Dendritic cell treated with granulocyte-macrophage colony-stimulating factor and Interleukin-4, amounts not matched to agents 40 ng/mL and 50 ng/mL, for 4 days (primary cell): ENCODE data around the gene OBSL1.
A peak's percentile ranks its signal among the peaks of the same experiment; 100 is the strongest.

ENCODE experiments used
- H3K27ac Mint-ChIP-seq: one replicate; pipeline ENCODE4 v1.8.0; 2022; ENCODE audit warnings: mild to moderate bottlenecking, mixed read lengths
- H3K27me3 Mint-ChIP-seq: one replicate; pipeline ENCODE4 v1.8.0; 2022; ENCODE audit warnings: mild to moderate bottlenecking, mixed read lengths
- H3K36me3 Mint-ChIP-seq: one replicate; pipeline ENCODE4 v1.8.0; 2022; ENCODE audit warnings: low read depth, mixed read lengths
- H3K4me1 Mint-ChIP-seq: one replicate; pipeline ENCODE4 v1.8.0; 2022; ENCODE audit warnings: low read depth, mixed read lengths
- H3K4me3 Mint-ChIP-seq: one replicate; pipeline ENCODE4 v1.8.0; 2022; ENCODE audit warnings: mild to moderate bottlenecking, moderate library complexity, mixed read lengths
- H3K9me3 Mint-ChIP-seq: one replicate; pipeline ENCODE4 v1.8.0; 2022; ENCODE audit warnings: mixed read lengths
- intact Hi-C: fragments of 100-400 bp; cut with micrococcal nuclease; formaldehyde crosslinking; loops from one replicate; pipeline ENCODE4 v1.15.0; 2022

Gene OBSL1

DNA sequence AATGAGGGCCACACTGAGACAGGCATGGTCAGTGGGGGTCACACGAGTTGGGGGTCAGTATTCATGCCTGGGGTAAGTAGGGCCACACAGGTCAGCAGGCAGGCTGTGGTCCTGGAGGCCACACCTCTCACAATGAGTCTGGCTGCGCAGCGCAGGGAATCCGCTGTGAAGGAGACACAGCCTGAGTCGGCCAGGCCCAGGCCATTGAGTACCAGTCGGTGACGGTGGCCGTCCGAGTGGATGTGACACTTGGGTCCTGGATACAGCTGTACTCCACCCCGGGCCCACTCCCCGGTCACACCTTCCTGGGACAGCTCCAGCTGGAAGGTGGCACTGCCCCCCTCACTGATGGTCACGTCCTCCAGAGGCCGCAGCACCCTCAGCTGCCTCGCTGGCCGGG, 17.0 kb downstream of the OBSL1 start:
- Mint-ChIP-seq H3K4me3 (no peak overlapping the region), H3K36me3 (no peaks in the 10 kb centered on the region), H3K9me3 (no peaks in the 10 kb centered on the region), H3K4me1 (peaks cover 8% of the 10 kb centered on the region), H3K27ac (no peak overlapping the region), H3K27me3 (peaks cover 54% of the 10 kb centered on the region)
- intact Hi-C loops = no loop called here

DNA sequence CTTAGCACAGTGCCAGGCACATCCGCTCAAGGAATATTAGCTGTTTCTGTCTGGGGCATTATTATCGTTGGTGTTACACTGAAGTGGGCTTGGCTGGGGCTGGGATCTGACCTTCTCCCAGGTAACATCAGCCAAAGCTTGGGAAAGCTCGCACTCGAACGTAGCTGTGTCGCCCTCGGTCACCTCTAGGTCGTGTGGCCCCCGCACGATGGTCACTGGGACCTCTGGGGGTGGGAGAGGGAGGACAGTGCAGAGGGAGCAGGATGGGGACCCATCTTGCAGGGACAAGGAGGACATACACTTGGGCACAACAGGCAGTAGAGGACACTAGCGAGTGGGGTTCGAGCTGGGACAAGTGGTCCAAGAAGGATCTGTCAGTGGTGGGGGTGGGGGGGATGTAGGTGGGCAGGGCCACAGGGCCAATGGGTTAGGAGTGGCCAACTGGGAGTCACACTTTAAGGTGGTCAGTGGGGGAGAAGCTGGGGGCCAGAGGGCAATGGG, 17.8 kb downstream of the OBSL1 start:
- no peaks in the 10 kb centered on the region for H3K36me3 Mint-ChIP-seq
- no peak overlapping the region for H3K27ac Mint-ChIP-seq
- intact Hi-C loops = no loop called here
- H3K4me1 Mint-ChIP-seq = peaks cover 8% of the 10 kb centered on the region
- H3K4me3 Mint-ChIP-seq = no peak overlapping the region
- peaks cover 63% of the 10 kb centered on the region for H3K27me3 Mint-ChIP-seq
- no peaks in the 10 kb centered on the region for H3K9me3 Mint-ChIP-seq

DNA sequence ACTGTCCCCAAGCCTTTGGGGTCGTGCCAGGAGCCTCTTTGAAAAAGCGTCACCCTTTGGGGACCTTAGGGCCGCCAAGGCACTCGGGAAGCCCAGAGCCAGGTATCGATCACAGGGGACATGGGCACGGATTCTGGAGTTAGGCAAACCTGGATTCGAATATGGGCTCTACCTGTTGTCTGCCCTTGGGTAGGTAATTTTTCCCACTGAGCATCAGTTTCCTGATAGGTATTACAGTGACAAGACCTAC, 18.2 kb downstream of the OBSL1 start:
- intact Hi-C loops = no loop called here
- no peaks in the 10 kb centered on the region for H3K36me3 Mint-ChIP-seq
- H3K4me3 Mint-ChIP-seq = no peak overlapping the region
- H3K27me3 Mint-ChIP-seq = peaks cover 66% of the 10 kb centered on the region
- H3K4me1 Mint-ChIP-seq = peaks cover 8% of the 10 kb centered on the region
- H3K9me3 Mint-ChIP-seq = no peaks in the 10 kb centered on the region
- no peak overlapping the region for H3K27ac Mint-ChIP-seq

DNA sequence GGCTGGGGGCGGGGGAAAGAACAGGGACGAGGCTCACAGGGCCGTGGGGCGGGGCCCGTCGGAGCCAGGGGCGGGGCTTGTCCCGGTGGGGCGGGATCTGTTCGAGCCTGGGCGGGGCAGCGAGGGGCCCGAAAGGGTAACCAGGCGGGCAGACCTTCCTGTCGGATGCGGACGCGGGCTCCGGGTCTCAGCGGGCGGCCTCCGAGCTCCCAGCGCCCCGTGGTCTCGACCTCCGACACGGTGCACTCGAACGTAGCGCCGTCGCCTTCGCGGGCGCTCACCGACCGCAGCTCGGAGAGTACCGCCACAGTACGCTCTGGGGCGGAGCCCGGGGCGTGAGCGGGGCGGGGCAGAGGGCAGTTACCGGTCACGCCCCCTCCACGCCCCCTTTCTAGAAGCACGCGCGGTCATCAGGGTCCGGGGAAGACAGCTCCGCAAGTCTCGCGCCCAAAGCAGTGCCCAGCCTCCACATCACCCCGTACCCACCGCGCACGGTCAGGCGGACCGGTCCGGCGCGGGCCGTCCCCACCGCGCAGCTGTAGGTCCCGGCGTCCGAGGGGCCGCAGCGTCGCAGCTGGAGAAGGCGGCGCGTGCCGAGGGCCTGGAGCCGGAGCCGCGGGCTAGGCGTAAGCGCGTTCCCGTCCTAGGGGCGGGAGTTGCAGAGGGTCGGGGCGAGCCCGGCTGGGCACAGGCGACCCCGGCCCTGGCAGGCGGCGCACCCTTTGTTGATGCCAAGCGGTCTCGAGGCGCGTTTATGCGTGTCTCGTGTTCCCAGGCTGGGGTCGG, 18.8 kb downstream of the OBSL1 start:
- Mint-ChIP-seq H3K27me3 (peaks cover 67% of the 10 kb centered on the region), H3K4me1 (peaks cover 8% of the 10 kb centered on the region), H3K27ac (no peak overlapping the region), H3K9me3 (no peaks in the 10 kb centered on the region), H3K36me3 (no peaks in the 10 kb centered on the region), H3K4me3 (peak overlapping the region; percentile 70)
- intact Hi-C loops = no loop called here

DNA sequence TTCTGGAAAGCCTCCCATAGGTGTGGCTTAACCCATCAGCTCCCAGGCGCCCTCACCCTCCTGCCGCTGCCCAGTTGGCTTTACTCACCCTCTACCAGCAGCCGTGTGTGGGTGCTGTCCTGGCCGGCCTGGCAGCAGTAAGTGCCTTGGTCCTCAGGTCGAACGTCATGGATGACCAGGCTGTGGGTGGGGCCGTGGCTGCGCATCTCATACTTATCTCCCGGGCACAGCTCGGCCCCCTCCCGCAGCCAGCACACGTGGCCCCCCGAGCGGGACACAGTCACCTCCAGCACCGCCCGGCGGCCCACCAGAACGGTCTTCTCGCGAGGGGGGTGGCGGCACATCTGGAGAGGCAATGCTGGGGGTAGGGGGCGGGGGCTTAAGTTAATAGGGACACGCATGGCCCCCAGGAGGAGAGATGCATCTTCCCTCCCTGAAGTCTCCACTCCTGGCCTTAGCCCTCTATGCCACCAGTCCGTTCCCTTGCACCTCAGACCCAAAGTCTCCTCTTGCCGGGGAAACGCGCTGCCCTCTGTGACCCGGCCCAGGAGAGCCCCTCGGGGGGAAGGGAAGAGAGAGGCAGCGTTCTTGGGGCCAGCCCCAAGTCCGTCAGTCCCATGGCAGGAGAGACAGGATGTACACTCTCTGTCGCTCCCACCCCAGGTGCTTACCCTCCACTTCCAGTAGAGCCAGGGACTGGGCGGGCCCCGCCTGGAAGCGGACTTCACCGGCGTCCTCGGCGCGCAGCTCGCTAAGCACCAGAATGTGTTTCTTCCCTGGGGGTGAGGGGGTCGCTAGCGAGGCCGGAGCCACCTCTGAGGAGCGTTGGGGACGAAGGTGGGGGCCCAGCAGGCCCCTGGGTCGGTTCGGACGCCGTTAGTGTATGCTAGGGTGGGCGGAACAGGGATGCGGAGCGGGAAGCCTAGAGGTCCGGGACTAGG, 19.6 kb downstream of the OBSL1 start:
- peaks cover 76% of the 10 kb centered on the region for H3K27me3 Mint-ChIP-seq
- intact Hi-C loops = no loop called here
- peak overlapping the region; percentile 70 for H3K4me3 Mint-ChIP-seq
- H3K9me3 Mint-ChIP-seq = no peaks in the 10 kb centered on the region
- H3K36me3 Mint-ChIP-seq = no peaks in the 10 kb centered on the region
- H3K4me1 Mint-ChIP-seq = peaks cover 8% of the 10 kb centered on the region
- H3K27ac Mint-ChIP-seq = no peak overlapping the region

DNA sequence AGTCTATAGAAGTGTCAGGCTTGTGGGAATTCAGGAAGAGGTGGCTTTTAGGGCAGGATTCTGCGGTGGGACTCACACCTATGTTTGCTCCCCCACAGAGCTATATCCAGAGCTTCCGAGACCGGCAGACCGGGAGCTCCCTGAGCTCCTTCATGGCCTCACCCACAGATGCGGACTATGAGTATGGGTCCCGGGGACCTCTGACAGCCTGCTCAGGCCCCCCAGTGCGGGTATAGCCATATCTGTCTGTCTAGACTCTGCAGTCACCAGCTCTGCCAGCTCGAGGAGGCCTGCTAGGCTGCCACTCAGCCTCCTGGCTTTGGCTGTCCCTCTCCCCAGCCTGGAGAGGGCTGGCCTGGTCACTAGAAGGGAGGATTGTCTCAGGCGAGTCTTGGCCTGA, 21.7 kb downstream of the OBSL1 start:
- Mint-ChIP-seq H3K36me3 (no peaks in the 10 kb centered on the region), H3K9me3 (no peaks in the 10 kb centered on the region), H3K27ac (no peak overlapping the region), H3K4me3 (no peak overlapping the region), H3K27me3 (peaks cover 94% of the 10 kb centered on the region), H3K4me1 (peaks cover 11% of the 10 kb centered on the region)
- intact Hi-C loops = no loop called here

DNA sequence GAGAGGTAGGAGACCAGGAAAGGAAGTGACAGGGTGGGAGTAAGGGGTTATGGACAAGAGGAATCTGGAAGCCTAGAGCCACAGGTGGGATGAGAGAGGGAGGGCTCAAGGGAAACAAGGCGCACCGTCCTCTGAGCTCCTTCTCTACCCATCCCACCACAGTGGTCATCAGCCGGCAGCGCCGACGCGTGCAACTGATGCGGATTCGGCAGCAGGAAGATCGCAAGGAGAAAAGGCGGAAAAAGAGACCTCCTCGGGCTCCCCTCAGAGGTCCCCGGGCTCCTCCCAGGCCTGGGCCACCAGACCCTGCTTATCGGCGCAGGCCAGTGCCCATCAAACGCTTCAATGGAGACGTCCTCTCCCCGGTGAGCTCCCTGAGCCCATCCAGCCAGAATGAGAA, 22.3 kb downstream of the OBSL1 start:
- intact Hi-C loops = no loop called here
- Mint-ChIP-seq H3K4me3 (no peak overlapping the region), H3K36me3 (no peaks in the 10 kb centered on the region), H3K4me1 (peaks cover 16% of the 10 kb centered on the region), H3K9me3 (no peaks in the 10 kb centered on the region), H3K27me3 (peaks cover 94% of the 10 kb centered on the region), H3K27ac (no peak overlapping the region)

DNA sequence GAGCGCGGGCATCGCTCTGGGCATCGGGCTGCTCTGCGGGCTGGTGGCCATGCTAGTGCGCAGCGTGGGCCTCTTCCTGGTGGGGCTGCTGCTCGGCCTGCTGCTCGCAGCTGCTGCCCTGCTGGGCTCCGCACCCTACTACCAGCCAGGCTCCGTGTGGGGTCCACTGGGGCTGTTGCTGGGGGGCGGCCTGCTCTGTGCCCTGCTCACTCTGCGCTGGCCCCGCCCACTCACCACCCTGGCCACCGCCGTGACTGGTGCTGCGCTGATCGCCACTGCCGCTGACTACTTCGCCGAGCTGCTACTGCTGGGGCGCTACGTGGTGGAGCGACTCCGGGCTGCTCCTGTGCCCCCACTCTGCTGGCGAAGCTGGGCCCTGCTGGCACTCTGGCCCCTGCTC, 23.7 kb downstream of the OBSL1 start:
- peaks cover 88% of the 10 kb centered on the region for H3K27me3 Mint-ChIP-seq
- H3K27ac Mint-ChIP-seq = no peak overlapping the region
- intact Hi-C loops = no loop called here
- H3K4me3 Mint-ChIP-seq = no peak overlapping the region
- peaks cover 16% of the 10 kb centered on the region for H3K4me1 Mint-ChIP-seq
- H3K36me3 Mint-ChIP-seq = no peaks in the 10 kb centered on the region
- no peaks in the 10 kb centered on the region for H3K9me3 Mint-ChIP-seq

DNA sequence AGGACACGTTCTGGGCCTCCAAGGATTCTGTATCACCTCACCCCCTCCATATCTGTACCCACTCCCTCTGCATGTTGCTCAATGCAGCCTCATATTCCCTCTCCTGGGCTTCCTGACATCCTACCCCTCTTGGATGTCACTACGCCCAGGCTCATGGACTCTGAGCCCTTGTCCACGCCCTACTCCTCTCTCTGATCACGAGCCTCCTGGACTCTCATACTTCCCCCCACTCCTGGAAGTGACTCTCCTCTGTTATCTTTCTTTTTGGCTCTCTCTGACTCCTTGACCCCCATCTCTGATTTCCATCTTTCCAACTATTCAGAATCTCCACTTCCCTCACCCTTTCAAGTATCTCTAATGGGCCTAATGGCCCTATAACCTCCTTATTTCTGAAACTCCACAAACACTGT, 25.4 kb downstream of the OBSL1 start:
- intact Hi-C loops = loop anchor here (2.0 kb wide), 1 partner anchor 51 kb away; the partner anchor contains the start of gene STK11IP
- Mint-ChIP-seq H3K4me3 (no peak overlapping the region), H3K9me3 (no peaks in the 10 kb centered on the region), H3K27ac (no peak overlapping the region), H3K36me3 (no peaks in the 10 kb centered on the region), H3K27me3 (peaks cover 88% of the 10 kb centered on the region), H3K4me1 (peaks cover 9% of the 10 kb centered on the region)

DNA sequence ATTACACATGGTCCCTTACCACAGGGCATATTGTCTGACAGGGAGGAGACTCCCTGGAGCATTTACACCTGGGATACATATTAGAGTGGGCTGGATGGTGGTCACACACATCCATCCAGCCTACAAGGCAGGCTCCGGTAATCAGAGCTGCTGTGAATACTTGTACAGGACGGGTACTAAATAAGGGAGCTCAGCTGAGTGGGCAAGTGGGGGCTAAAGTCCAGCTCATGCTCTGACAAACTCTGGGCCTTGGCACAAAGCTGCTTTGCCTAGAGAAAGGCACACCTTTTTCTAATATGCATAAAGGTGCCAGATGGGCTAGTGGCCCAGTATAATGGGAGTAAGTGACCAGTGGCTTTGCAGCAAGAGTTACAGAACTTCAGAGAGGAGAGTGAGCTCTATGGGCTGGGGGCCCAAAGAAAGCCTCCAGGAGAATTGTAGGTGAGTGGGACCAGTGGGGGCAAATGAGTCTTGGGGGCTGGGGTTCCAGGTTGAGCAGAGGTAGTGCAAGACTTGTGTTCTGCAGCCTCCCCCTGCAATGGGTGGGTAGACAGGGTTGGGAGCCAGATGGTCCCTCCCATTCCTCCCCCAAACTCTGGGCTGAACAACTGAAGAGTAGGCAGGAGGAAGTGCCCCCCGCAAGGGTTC, 25.9 kb downstream of the OBSL1 start:
- Mint-ChIP-seq H3K36me3 (no peaks in the 10 kb centered on the region), H3K27me3 (peaks cover 86% of the 10 kb centered on the region), H3K4me1 (peaks cover 9% of the 10 kb centered on the region), H3K27ac (no peak overlapping the region), H3K9me3 (no peaks in the 10 kb centered on the region), H3K4me3 (no peak overlapping the region)
- intact Hi-C loops = loop anchor here (2.0 kb wide), 1 partner anchor 51 kb away; the partner anchor contains the start of gene STK11IP

DNA sequence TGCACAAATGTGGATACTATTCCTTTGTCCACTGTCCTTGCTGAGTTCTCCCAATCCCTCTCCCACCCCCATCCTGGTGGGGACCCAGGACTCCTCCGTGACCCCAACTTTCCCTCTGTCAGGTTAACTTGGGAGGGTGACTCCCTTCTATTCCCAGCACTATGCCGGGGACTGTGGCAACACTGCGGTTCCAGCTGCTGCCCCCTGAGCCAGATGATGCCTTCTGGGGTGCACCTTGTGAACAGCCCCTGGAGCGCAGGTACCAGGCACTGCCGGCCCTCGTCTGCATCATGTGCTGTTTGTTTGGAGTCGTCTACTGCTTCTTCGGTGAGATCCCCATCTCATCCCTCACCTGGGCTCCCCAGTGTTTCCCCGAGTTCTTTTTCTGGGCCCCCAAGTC, 26.8 kb downstream of the OBSL1 start:
- peaks cover 9% of the 10 kb centered on the region for H3K4me1 Mint-ChIP-seq
- no peak overlapping the region for H3K27ac Mint-ChIP-seq
- peaks cover 79% of the 10 kb centered on the region for H3K27me3 Mint-ChIP-seq
- no peaks in the 10 kb centered on the region for H3K36me3 Mint-ChIP-seq
- intact Hi-C loops = loop anchor here (2.0 kb wide), 1 partner anchor 52 kb away; the partner anchor contains the start of gene STK11IP
- no peaks in the 10 kb centered on the region for H3K9me3 Mint-ChIP-seq
- peak overlapping the region; percentile 76 for H3K4me3 Mint-ChIP-seq

DNA sequence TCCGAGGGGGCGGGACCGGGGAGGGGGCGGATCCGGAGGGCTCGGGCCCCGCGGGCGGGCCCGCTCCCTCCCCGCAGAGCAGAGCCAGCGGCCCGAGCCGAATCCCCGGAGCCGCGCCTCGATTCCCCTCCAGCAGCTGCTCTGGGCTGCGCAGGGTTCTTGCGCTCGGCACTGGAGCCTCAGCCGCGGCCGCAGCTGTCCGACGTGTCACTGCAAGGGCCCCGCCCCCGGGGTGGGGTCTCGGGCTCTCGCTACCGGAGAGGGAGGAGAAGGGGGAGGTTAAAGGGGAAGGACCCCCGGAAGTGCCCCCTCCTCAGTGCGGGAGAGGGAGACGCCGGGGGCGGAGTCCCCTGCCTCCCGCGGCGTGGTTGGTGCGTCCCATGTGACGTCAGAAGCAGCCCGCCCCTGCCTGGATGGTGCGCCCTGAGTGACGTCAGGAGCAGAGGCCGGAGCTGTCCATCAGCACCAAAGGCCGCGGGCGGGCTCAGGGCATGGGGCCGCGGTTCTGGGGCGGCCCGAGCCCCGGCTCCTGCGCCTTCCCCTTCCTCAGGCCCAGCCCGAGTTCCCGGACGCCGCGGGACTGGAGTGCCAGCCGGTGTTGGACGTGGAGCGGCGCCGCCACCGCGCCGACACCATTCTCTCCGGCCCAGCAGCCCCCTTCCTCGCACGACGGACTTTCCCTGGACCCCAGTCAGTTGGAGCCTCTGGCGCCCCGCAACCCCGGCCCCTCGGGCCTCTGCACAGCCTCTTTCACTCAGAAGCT, 27.6 kb downstream of the OBSL1 start, which contains the start of the genes CHPF and TMEM198:
CHPF (minus strand) TSS at position 214 of the 763 bp plus-strand sequence. CDS start 271 bp downstream, outside the sequence.
TMEM198 (plus strand) TSS at position 433 of the 763 bp plus-strand sequence. CDS start 700 bp downstream, outside the sequence.
- peaks cover 9% of the 10 kb centered on the region for H3K4me1 Mint-ChIP-seq
- intact Hi-C loops = loop anchor here (2.0 kb wide), 1 partner anchor 53 kb away; the partner anchor contains the start of gene STK11IP
- no peaks in the 10 kb centered on the region for H3K9me3 Mint-ChIP-seq
- H3K4me3 Mint-ChIP-seq = peak within 1 kb of the TSS; percentile 76
- H3K36me3 Mint-ChIP-seq = no peaks in the 10 kb centered on the region
- peak within 1 kb of the TSS; percentile 39 for H3K27ac Mint-ChIP-seq
- peaks cover 79% of the 10 kb centered on the region for H3K27me3 Mint-ChIP-seq
